ENCODE results near the gene AGPAT3. TPM values are rescaled to one million over a fixed set of nuclear protein-coding genes. Genes with fewer than 3 reads are reported as not detected.

AGPAT3 gene
- polyA plus RNA-seq, 2 of the 4 experiments (the other 2 are of a cell fraction), result 18.2 to 20.3 TPM

DNA sequence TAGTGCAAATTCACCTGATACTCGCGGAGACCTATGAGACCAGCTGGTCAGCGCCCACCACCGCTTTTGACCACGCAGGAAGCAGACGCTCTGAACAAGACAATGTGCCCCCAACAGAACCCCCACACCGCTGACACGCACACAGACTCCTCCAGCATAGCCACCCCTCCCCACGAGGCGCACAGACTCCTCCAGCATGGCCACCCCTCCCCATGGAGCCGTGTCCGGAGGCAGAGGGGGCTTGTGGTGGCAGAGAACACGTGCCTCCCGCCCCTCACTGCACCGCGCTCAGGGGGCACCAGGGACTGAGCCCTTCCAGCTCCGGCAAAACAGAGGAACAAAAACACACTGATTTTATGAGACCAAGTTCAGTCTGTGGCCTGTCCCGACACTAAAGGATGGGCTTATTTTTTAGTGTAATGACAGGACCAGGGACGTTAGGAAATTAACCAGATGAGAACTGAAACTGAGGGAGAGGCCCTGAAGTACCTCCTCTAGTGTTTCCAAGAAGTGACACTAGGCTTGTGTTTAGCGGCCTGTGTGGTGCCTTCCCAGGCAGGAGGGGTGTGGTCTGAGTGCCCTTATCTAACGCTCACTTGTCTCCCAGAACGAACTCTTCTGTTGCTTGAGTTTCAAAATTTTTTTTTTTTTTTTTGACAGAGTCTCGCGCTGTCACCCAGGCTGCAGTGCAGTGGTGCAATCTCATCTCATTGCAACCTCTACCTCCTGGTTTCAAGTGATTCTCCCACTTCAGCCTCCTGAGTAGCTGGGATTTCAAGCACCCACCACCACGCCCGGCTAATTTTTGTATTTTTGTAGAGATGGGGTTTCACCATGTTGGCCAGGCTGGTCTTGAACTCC is 10.0 kb upstream of the AGPAT3 start:
- no peak for ATAC-seq
- no peak for TF ChIP-seq TP53 (CRISPR knock-in tag; IDR thresholded peaks at IDR 0.05)
- no peak for TF ChIP-seq CHD4 (IDR thresholded peaks at IDR 0.05; ENCODE audit: borderline replicate concordance)
- TF ChIP-seq, protein P1, sequence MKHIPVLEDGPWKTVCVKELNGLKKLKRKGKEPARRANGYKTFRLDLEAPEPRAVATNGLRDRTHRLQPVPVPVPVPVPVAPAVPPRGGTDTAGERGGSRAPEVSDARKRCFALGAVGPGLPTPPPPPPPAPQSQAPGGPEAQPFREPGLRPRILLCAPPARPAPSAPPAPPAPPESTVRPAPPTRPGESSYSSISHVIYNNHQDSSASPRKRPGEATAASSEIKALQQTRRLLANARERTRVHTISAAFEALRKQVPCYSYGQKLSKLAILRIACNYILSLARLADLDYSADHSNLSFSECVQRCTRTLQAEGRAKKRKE (CRISPR knock-in tag; IDR thresholded peaks at IDR 0.05; ENCODE audit: low read depth), result no peak
- TF ChIP-seq CBX2 (IDR thresholded peaks at IDR 0.05; ENCODE audit: borderline replicate concordance, low read depth), result no peak
- TF ChIP-seq, protein P2, sequence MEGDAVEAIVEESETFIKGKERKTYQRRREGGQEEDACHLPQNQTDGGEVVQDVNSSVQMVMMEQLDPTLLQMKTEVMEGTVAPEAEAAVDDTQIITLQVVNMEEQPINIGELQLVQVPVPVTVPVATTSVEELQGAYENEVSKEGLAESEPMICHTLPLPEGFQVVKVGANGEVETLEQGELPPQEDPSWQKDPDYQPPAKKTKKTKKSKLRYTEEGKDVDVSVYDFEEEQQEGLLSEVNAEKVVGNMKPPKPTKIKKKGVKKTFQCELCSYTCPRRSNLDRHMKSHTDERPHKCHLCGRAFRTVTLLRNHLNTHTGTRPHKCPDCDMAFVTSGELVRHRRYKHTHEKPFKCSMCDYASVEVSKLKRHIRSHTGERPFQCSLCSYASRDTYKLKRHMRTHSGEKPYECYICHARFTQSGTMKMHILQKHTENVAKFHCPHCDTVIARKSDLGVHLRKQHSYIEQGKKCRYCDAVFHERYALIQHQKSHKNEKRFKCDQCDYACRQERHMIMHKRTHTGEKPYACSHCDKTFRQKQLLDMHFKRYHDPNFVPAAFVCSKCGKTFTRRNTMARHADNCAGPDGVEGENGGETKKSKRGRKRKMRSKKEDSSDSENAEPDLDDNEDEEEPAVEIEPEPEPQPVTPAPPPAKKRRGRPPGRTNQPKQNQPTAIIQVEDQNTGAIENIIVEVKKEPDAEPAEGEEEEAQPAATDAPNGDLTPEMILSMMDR (IDR thresholded peaks at IDR 0.05), result no peak
- TF ChIP-seq RFX5 (IDR thresholded peaks at IDR 0.05), result no peak
- TF ChIP-seq, protein P3, sequence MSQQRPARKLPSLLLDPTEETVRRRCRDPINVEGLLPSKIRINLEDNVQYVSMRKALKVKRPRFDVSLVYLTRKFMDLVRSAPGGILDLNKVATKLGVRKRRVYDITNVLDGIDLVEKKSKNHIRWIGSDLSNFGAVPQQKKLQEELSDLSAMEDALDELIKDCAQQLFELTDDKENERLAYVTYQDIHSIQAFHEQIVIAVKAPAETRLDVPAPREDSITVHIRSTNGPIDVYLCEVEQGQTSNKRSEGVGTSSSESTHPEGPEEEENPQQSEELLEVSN (IDR thresholded peaks at IDR 0.05; ENCODE audit: borderline replicate concordance, low read depth), result no peak
- TF ChIP-seq EHF (CRISPR knock-in tag; IDR thresholded peaks at IDR 0.05), result no peak
- TF ChIP-seq ZSCAN20 (CRISPR knock-in tag; IDR thresholded peaks at IDR 0.05), result no peak
- TF ChIP-seq KDM5A (IDR thresholded peaks at IDR 0.05), result no peak
- TF ChIP-seq, protein P4, sequence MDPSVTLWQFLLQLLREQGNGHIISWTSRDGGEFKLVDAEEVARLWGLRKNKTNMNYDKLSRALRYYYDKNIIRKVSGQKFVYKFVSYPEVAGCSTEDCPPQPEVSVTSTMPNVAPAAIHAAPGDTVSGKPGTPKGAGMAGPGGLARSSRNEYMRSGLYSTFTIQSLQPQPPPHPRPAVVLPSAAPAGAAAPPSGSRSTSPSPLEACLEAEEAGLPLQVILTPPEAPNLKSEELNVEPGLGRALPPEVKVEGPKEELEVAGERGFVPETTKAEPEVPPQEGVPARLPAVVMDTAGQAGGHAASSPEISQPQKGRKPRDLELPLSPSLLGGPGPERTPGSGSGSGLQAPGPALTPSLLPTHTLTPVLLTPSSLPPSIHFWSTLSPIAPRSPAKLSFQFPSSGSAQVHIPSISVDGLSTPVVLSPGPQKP (IDR thresholded peaks at IDR 0.05; ENCODE audit: low read depth, low read length), result no peak
- no peak for TF ChIP-seq ZFP36 (IDR thresholded peaks at IDR 0.05; ENCODE audit: borderline replicate concordance, partially characterized antibody)
- no peak for TF ChIP-seq CBX8 (IDR thresholded peaks at IDR 0.05)
- TF ChIP-seq SREBF2 (IDR thresholded peaks at IDR 0.05), result no peak
- no peak for TF ChIP-seq RNF2 (IDR thresholded peaks at IDR 0.05; ENCODE audit: borderline replicate concordance, low read depth)
- CTCF ChIA-PET, result interaction anchor here (1.8 kb wide), 1 partner anchor 9 kb away, joined by 5 read pairs; no protein-coding TSS in a partner anchor
- Histone ChIP-seq H3K4me1 (peaks cover 2% of the 10 kb centered on the region; the same call in 1 of the 3 replicates), H3K27ac (no peak overlapping the region), H3K9me3 (no peaks in the 10 kb centered on the region), H3K4me2 (no peak overlapping the region), H3K4me3 (no peak overlapping the region)
- FAIRE-seq, result no peak
- POLR2A ChIA-PET, result no interaction called here
- 84% methylated on average over 13 of the region's 26 CpGs for whole genome bisulfite sequencing (ENCODE audit: missing lambda C conversion rate)
- no peak for DNase-seq (ENCODE audit: low read depth in 1 of 2, low spot score in 1 of 2)

DNA sequence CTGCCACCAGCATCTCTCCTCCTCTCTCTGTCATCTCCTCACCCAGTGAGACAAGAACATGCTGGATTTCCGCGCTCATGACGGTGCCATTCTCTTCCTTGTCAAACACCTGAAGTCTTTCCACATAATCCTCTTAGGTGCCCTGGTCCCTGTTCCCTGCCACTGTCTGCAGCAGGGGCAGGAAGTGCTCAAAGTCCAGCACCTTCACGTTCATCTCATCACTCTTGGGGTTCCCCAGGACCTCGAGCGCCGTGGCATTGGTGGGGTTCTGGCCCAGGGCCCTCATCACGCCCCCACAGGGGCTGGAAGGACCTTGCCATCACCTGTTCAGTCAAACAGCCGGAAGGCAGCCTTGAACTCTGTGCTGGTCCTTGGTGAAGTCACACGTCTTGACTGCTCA is 9.1 kb upstream of the AGPAT3 start:
- POLR2A ChIA-PET, result no interaction called here
- no peak overlapping the region for H3K27ac ChIP-seq
- TF ChIP-seq, protein P5, sequence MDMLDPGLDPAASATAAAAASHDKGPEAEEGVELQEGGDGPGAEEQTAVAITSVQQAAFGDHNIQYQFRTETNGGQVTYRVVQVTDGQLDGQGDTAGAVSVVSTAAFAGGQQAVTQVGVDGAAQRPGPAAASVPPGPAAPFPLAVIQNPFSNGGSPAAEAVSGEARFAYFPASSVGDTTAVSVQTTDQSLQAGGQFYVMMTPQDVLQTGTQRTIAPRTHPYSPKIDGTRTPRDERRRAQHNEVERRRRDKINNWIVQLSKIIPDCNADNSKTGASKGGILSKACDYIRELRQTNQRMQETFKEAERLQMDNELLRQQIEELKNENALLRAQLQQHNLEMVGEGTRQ (IDR thresholded peaks at IDR 0.05), result no peak
- no peak for TF ChIP-seq ZNF302 (CRISPR knock-in tag; IDR thresholded peaks at IDR 0.05)
- no peak for TF ChIP-seq RCOR1 (IDR thresholded peaks at IDR 0.05; ENCODE audit: low read depth, low read length)
- TF ChIP-seq MAZ (IDR thresholded peaks at IDR 0.05; ENCODE audit: borderline replicate concordance, low read depth, low read length), result no peak
- no peak for TF ChIP-seq FOXS1 (CRISPR knock-in tag; IDR thresholded peaks at IDR 0.05)
- TF ChIP-seq HOXA7 (CRISPR knock-in tag; IDR thresholded peaks at IDR 0.05), result no peak
- no peak for TF ChIP-seq ESRRA (IDR thresholded peaks at IDR 0.05; ENCODE audit: borderline replicate concordance, low read length)
- TF ChIP-seq JUN (IDR thresholded peaks at IDR 0.05), result no peak
- TF ChIP-seq, protein P2 (IDR thresholded peaks at IDR 0.05), result no peak
- TF ChIP-seq NR3C1 (IDR thresholded peaks at IDR 0.05), result no peak
- TF ChIP-seq CHD4 (IDR thresholded peaks at IDR 0.05; ENCODE audit: borderline replicate concordance), result no peak
- TF ChIP-seq, protein P6, sequence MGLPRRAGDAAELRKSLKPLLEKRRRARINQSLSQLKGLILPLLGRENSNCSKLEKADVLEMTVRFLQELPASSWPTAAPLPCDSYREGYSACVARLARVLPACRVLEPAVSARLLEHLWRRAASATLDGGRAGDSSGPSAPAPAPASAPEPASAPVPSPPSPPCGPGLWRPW (IDR thresholded peaks at IDR 0.05), result no peak
- TF ChIP-seq, protein P7, sequence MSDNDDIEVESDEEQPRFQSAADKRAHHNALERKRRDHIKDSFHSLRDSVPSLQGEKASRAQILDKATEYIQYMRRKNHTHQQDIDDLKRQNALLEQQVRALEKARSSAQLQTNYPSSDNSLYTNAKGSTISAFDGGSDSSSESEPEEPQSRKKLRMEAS (IDR thresholded peaks at IDR 0.05), result no peak
- TF ChIP-seq ZFP36 (IDR thresholded peaks at IDR 0.05; ENCODE audit: borderline replicate concordance, partially characterized antibody), result no peak
- no peak for TF ChIP-seq HEYL (CRISPR knock-in tag; IDR thresholded peaks at IDR 0.05)
- TF ChIP-seq SMC3 (IDR thresholded peaks at IDR 0.05), result no peak
- TF ChIP-seq NFE2L2 (conservative IDR thresholded peaks at IDR 0.05; ENCODE audit: low read length), result no peak

More for the DNA sequence above, 9.1 kb upstream of the AGPAT3 start:
- no peak for FAIRE-seq
- no peak overlapping the region for H3K4me2 ChIP-seq
- H3K9me3 ChIP-seq, result no peaks in the 10 kb centered on the region
- CTCF ChIA-PET, result interaction anchor here (1.8 kb wide), 1 partner anchor 8 kb away, joined by 5 read pairs; no protein-coding TSS in a partner anchor
- ATAC-seq, result no peak
- H3K4me3 ChIP-seq, result no peak overlapping the region
- no peak for DNase-seq (ENCODE audit: low read depth in 1 of 2, low spot score in 1 of 2)
- WGBS (ENCODE audit: missing lambda C conversion rate), result 73% methylated on average over 7 of the region's 10 CpGs
- H3K4me1 ChIP-seq, result peaks cover 2% of the 10 kb centered on the region; the same call in 1 of the 3 replicates
